CD4-positive, CD25-positive, alpha-beta regulatory T cell (primary cell): Measurements from ENCODE around the gene USP5. TPM values are rescaled to one million over a fixed set of nuclear protein-coding genes. Genes with fewer than 3 reads are reported as not detected.
A peak's percentile ranks its signal among the peaks of the same experiment; 100 is the strongest.

Source experiments
- ATAC-seq, 2 donors: fragments of 150-1000 bp; cut with Tn5 transposase; one replicate each; pipeline ENCODE4 v1.10.0; 2021; ENCODE audit warnings: low read depth in 2 of 2, moderate number of reproducible peaks in 2 of 2, moderate library complexity in 1 of 2
- DNase-seq, 3 donors: peaks; one replicate each; pipeline versions ENCODE4 v3.0.0 to v3.0.0-alpha.2; 2012 to 2022; ENCODE audit warnings: mixed read lengths in 1 of 3
- H3K27ac ChIP-seq: one replicate; pipeline ENCODE4 v1.7.0; 2013; ENCODE audit warnings: mild to moderate bottlenecking, low read length; ENCODE audit not compliant: insufficient read depth, poor library complexity, severe bottlenecking
- H3K27me3 ChIP-seq: one replicate; pipeline ENCODE4 v1.7.0; 2013; ENCODE audit warnings: low read length; ENCODE audit not compliant: control insufficient read depth, insufficient read depth
- H3K36me3 ChIP-seq: one replicate; pipeline ENCODE4 v1.7.0; 2013; ENCODE audit warnings: mild to moderate bottlenecking, low read length, moderate library complexity; ENCODE audit not compliant: control insufficient read depth, insufficient read depth
- H3K4me1 ChIP-seq: 2 replicates; pipeline ENCODE4 v1.7.0; 2013; ENCODE audit warnings: mild to moderate bottlenecking, low read length; ENCODE audit not compliant: insufficient read depth, control insufficient read depth, poor library complexity, severe bottlenecking
- H3K4me3 ChIP-seq: one replicate; pipeline ENCODE4 v1.7.0; 2013; ENCODE audit warnings: low read depth, mild to moderate bottlenecking, low read length, moderate library complexity
- H3K9me3 ChIP-seq, 2 experiments: 1 replicate in 1 of 2; 2 replicates in 1 of 2; pipeline ENCODE4 v1.7.0; 2013; ENCODE audit warnings: low read length in 2 of 2, mild to moderate bottlenecking in 1 of 2, moderate library complexity in 1 of 2; ENCODE audit not compliant: control insufficient read depth in 2 of 2
- H3K27ac Mint-ChIP-seq, 3 donors: one replicate each; pipeline ENCODE4 v1.8.0; 2020 to 2022; ENCODE audit warnings: mild to moderate bottlenecking in 3 of 3, mixed read lengths in 3 of 3, moderate library complexity in 2 of 3
- H3K27me3 Mint-ChIP-seq: one replicate; pipeline ENCODE4 v1.8.0; 2022; ENCODE audit warnings: mild to moderate bottlenecking, mixed read lengths
- H3K36me3 Mint-ChIP-seq: one replicate; pipeline ENCODE4 v1.8.0; 2020; ENCODE audit warnings: mixed read lengths
- H3K4me1 Mint-ChIP-seq, 4 donors: one replicate each; pipeline ENCODE4 v1.8.0; 2020 to 2022; ENCODE audit warnings: mixed read lengths in 4 of 4, mild to moderate bottlenecking in 1 of 4
- H3K4me3 Mint-ChIP-seq, 4 donors: one replicate each; pipeline ENCODE4 v1.8.0; 2020 to 2022; ENCODE audit warnings: mild to moderate bottlenecking in 4 of 4, mixed read lengths in 4 of 4, moderate library complexity in 3 of 4
- H3K9me3 Mint-ChIP-seq, 7 donors: one replicate each; pipeline ENCODE4 v1.8.0; 2020 to 2022; ENCODE audit warnings: mixed read lengths in 7 of 7, mild to moderate bottlenecking in 3 of 7, moderate library complexity in 2 of 7
- polyA plus RNA-seq, 4 donors: library from polyadenylated mRNA; unstranded; fragments of 300-500 nt; fragmentation: Illumina TruSeq; gene quantifications; one replicate each; pipeline ENCODE4 v1.2.3, GENCODE V29; 2021
- total RNA-seq: library from RNA; stranded (reverse); gene quantifications from one replicate; pipeline ENCODE4 v1.2.3, GENCODE V29; 2022

USP5 gene
- total and polyA plus RNA-seq, 5 donors from 2014 or later: 44.4 to 63.5 (median 50.0) TPM

DNA sequence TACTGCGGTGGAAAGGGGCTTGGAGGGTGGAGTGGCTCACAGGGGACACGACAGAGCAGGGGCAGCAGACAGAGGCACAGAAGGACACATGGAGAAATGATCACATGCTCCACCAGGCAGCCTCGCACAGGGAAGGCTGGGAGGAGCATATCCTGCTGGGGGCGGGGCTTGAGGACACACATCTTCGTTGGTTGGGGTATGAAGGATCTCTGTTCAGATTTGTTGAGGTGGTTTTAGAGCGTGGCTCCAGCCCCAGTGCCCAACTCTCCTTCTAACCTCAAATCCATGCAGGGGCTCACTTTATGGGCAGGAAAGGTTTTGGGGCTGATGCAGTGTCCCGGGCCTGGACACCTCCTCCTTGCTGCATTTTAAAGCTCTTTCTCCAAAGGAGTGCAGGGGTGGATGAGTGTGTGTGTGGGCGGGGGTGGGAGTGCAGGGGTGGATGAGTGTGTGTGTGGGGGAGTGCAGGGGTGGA is 24.5 kb upstream of the USP5 start:
- H3K27me3 Mint-ChIP-seq: peaks cover 76% of the 10 kb centered on the region
- peaks cover 0 to 3% (median 0%) of the 10 kb centered on the region in 7 donors for H3K9me3 Mint-ChIP-seq
- H3K27ac Mint-ChIP-seq: no peak overlapping the region

DNA sequence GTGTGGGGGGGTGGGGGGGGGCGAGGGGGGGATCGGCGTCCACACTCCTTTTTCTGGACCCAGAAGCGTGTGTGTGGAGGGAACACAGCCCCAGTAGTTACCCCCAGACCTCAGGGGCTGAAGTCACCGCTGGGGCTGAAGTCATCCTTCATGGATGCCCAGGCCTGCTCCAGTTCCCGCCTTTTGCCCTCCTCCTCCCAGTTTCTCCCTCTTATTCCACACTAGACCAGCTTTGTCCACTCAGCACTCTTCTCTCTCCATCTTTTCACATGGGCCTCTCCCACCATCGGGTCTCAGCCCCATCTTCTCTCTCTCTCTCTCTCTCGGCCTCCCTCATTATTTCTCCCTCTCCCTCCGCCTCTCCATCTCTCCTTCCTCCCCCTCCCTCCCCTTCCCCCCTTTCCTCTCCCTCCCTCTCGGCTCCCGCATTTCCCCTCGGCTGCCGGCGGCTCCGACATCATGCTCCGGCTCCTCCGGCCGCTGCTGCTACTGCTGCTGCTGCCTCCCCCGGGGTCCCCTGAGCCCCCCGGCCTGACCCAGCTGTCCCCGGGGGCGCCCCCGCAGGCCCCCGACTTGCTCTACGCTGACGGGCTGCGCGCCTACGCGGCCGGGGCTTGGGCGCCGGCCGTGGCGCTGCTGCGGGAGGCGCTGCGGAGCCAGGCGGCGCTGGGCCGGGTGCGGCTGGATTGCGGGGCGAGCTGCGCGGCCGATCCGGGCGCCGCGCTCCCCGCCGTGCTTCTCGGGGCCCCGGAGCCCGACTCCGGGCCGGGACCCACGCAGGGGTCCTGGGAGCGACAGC is 23.8 kb upstream of the USP5 start, which contains the start of gene P3H3:
P3H3 (plus strand) TSS at position 426 of the 799 bp plus-strand sequence; CDS start at position 460, 34 bp downstream.
- no peaks in the 10 kb centered on the region for H3K9me3 ChIP-seq
- Mint-ChIP-seq H3K36me3 (no peaks in the 10 kb centered on the region), H3K4me3 (peak within 1 kb of the TSS; percentile 80 to 93 (median 90)), H3K27me3 (peaks cover 70% of the 10 kb centered on the region), H3K4me1 (peaks cover 0 to 31% (median 10%) of the 10 kb centered on the region in 4 donors), H3K27ac (peak within 1 kb of the TSS; percentile 78 to 90 (median 83)), H3K9me3 (peaks cover 0 to 3% (median 0%) of the 10 kb centered on the region in 7 donors)
- ATAC-seq (peak; percentile 36 to 41), DNase-seq (peak in 1 of 3 donors; percentile 51)
- peak within 1 kb of the TSS; percentile 7 for H3K4me3 ChIP-seq
- peaks cover 15% of the 10 kb centered on the region for H3K27me3 ChIP-seq
- no peak within 1 kb of the TSS for H3K27ac ChIP-seq
- H3K36me3 ChIP-seq: no peaks in the 10 kb centered on the region
- peaks cover 22% of the 10 kb centered on the region for H3K4me1 ChIP-seq

More for the DNA sequence above, 24.5 kb upstream of the USP5 start:
- Histone ChIP-seq H3K27me3 (peaks cover 15% of the 10 kb centered on the region), H3K36me3 (no peaks in the 10 kb centered on the region), H3K4me1 (peaks cover 22% of the 10 kb centered on the region), H3K4me3 (no peak overlapping the region), H3K9me3 (no peaks in the 10 kb centered on the region), H3K27ac (no peak overlapping the region)
- DNase-seq: peak in 1 of 3 donors; percentile 43
- no peak for ATAC-seq
- Mint-ChIP-seq H3K4me1 (peaks cover 0 to 31% (median 10%) of the 10 kb centered on the region in 4 donors), H3K4me3 (peak overlapping the region; percentile 77 to 92 (median 81)), H3K36me3 (no peaks in the 10 kb centered on the region)

DNA sequence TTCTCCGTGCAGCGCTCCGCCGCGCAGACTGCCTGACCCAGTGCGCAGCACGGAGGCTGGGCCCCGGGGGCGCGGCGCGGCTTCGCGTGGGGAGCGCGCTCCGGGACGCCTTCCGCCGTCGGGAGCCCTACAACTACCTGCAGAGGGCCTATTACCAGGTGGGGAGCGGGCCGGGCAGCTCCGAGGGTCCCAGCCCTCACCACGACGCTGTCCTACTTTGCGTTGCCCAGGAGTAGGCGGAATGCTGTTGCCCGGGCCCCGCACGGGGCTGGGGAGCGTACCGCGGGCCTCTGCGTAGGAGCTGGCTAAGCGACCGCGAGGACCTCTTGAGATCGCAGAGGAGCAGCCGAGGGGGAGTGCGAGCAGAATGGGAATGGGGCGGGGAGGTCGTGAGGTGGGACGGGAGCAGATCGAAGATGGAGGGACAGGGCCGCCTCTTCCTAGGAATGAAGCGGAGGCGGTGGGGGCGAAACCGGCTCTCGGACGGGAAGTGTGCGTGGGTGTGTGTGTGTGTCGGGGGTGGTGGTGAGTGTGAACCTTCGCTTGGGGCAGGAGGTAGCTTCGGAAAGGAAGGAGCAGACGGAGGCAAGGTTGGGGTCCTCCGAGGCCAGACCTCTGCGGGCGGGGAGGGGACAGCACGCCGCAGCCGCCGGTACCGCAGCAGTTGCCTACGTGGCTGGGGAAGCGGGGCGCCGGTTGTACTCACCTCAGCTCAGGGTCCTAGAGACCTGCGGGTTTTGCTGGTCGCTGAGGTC is 23.0 kb upstream of the USP5 start:
- Mint-ChIP-seq H3K9me3 (peaks cover 0 to 3% (median 0%) of the 10 kb centered on the region in 7 donors), H3K4me3 (peak overlapping the region; percentile 80 to 93 (median 90)), H3K27me3 (peaks cover 70% of the 10 kb centered on the region), H3K27ac (peak overlapping the region; percentile 78 to 90 (median 83)), H3K36me3 (no peaks in the 10 kb centered on the region), H3K4me1 (peaks cover 0 to 31% (median 10%) of the 10 kb centered on the region in 4 donors)
- DNase-seq (peak in 1 of 3 donors; percentile 38), ATAC-seq (peak; percentile 62 to 66)
- no peaks in the 10 kb centered on the region for H3K36me3 ChIP-seq
- H3K27me3 ChIP-seq: peaks cover 15% of the 10 kb centered on the region
- H3K4me3 ChIP-seq: peak overlapping the region; percentile 7
- H3K27ac ChIP-seq: no peak overlapping the region
- H3K9me3 ChIP-seq: no peaks in the 10 kb centered on the region
- H3K4me1 ChIP-seq: peaks cover 22% of the 10 kb centered on the region

DNA sequence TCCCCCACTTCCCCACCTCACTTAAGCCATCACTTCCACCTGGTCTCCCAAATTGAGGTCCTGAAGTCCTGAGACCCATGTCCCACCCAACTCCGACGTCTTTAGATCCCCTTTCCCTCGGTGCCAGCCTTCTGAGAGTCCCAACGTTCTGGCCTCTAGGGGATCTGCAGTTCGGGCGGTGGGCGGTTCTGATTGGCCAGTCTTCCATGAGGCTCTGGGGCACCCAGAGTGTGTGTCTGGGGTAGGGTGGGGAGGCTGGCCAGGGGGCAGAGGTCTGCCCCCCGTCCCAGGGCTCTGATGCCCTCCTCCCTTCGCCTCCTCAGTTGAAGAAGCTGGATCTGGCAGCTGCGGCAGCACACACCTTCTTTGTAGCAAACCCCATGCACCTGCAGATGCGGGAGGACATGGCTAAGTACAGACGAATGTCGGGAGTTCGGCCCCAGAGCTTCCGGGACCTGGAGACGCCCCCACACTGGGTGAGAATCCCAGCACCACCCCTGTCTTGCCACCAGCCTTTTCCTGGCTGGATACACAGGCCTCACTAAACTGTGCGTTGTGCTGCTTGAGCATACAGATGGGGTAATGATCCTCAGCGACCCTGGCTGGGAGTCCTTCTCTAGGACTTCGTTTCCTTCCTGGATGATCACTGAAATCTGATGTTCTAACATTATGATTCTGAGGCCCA is 22.3 kb upstream of the USP5 start:
- Histone ChIP-seq H3K27me3 (peaks cover 15% of the 10 kb centered on the region), H3K4me1 (peaks cover 22% of the 10 kb centered on the region), H3K4me3 (no peak overlapping the region), H3K9me3 (no peaks in the 10 kb centered on the region), H3K36me3 (no peaks in the 10 kb centered on the region), H3K27ac (no peak overlapping the region)
- Mint-ChIP-seq H3K4me1 (peaks cover 0 to 31% (median 10%) of the 10 kb centered on the region in 4 donors), H3K27ac (peak overlapping the region in 2 of 3 donors; percentile 73 to 78), H3K27me3 (peaks cover 67% of the 10 kb centered on the region), H3K9me3 (peaks cover 0 to 3% (median 0%) of the 10 kb centered on the region in 7 donors), H3K4me3 (peak overlapping the region; percentile 80 to 93 (median 90)), H3K36me3 (no peaks in the 10 kb centered on the region)
- DNase-seq (no peak), ATAC-seq (no peak)

- Histone ChIP-seq H3K9me3 (no peaks in the 10 kb centered on the region), H3K27me3 (peaks cover 15% of the 10 kb centered on the region), H3K4me1 (peaks cover 22% of the 10 kb centered on the region), H3K27ac (no peak overlapping the region), H3K4me3 (no peak overlapping the region), H3K36me3 (no peaks in the 10 kb centered on the region)
- H3K9me3 Mint-ChIP-seq: peaks cover 0 to 3% (median 0%) of the 10 kb centered on the region in 7 donors
- ATAC-seq (no peak), DNase-seq (no peak)
- peaks cover 63% of the 10 kb centered on the region for H3K27me3 Mint-ChIP-seq
- peak overlapping the region in 2 of 3 donors; percentile 38 to 42 for H3K27ac Mint-ChIP-seq
- peak overlapping the region; percentile 79 to 93 (median 86) for H3K4me3 Mint-ChIP-seq
- no peaks in the 10 kb centered on the region for H3K36me3 Mint-ChIP-seq
- H3K4me1 Mint-ChIP-seq: peaks cover 0 to 24% (median 10%) of the 10 kb centered on the region in 4 donors
Observed at GRCh38 chr12:6830286-6830890, 21.6 kb upstream of the USP5 start.

DNA sequence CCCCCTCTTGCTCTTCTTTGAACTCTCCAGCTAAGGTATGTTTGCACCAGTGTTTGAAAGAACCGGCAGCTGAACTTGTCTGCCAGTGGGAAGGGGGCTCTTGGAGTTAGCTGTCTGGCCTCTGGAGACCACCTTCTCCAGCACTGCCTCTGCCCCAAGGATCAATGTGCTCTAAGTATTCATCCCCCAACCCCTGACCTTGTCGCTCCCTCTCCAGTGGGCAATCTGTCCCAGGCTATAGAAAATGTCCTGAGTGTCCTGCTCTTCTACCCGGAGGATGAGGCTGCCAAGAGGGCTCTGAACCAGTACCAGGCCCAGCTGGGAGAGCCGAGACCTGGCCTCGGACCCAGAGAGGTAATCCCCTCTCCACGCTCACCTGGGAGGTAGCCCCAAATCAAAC is 21.0 kb upstream of the USP5 start:
- no peaks in the 10 kb centered on the region for H3K36me3 Mint-ChIP-seq
- H3K27ac Mint-ChIP-seq: peak overlapping the region in 1 of 3 donors; percentile 8
- H3K36me3 ChIP-seq: no peaks in the 10 kb centered on the region
- H3K27me3 ChIP-seq: peaks cover 12% of the 10 kb centered on the region
- no peak for DNase-seq
- no peak for ATAC-seq
- H3K4me1 ChIP-seq: peaks cover 25% of the 10 kb centered on the region
- no peak overlapping the region for H3K27ac ChIP-seq
- H3K4me1 Mint-ChIP-seq: peaks cover 0 to 23% (median 7%) of the 10 kb centered on the region in 4 donors
- no peaks in the 10 kb centered on the region for H3K9me3 ChIP-seq
- H3K27me3 Mint-ChIP-seq: peaks cover 63% of the 10 kb centered on the region
- H3K4me3 Mint-ChIP-seq: peak overlapping the region in 3 of 4 donors; percentile 29 to 84 (median 79)
- H3K9me3 Mint-ChIP-seq: peaks cover 0 to 3% (median 0%) of the 10 kb centered on the region in 7 donors
- H3K4me3 ChIP-seq: no peak overlapping the region
